Nephron progenitor cell (in vitro differentiated cells): Measurements from ENCODE around the gene CENPM.

Experiments used
- DNase-seq: peaks from one replicate; pipeline ENCODE4 v3.0.0; 2021
- H3K27ac Mint-ChIP-seq: 2 replicates; pipeline ENCODE4 v1.8.0; 2021; ENCODE audit warnings: mild to moderate bottlenecking, moderate library complexity, mixed read lengths
- H3K27me3 Mint-ChIP-seq: 2 replicates; pipeline ENCODE4 v1.8.0; 2021; ENCODE audit warnings: mild to moderate bottlenecking, low read depth, mixed read lengths; ENCODE audit not compliant: poor library complexity
- H3K36me3 Mint-ChIP-seq: 2 replicates; pipeline ENCODE4 v1.8.0; 2021; ENCODE audit warnings: low read depth, mixed read lengths
- H3K4me1 Mint-ChIP-seq: 2 replicates; pipeline ENCODE4 v1.8.0; 2021; ENCODE audit warnings: mixed read lengths
- H3K4me3 Mint-ChIP-seq: 2 replicates; pipeline ENCODE4 v1.8.0; 2021; ENCODE audit warnings: mild to moderate bottlenecking, moderate library complexity, mixed read lengths
- H3K9me3 Mint-ChIP-seq: 2 replicates; pipeline ENCODE4 v1.8.0; 2021; ENCODE audit warnings: mild to moderate bottlenecking, moderate library complexity, mixed read lengths
- TF ChIP-seq, protein P1 (sequence below): fragments of 200-600 bp; sonication (generic); IDR thresholded peaks from 2 replicates; pipeline ENCODE4 v1.5.0; 2021; ENCODE audit warnings: antibody characterized with exemption

The CENPM gene

GRCh38 chr22:41976070-41976901 lies 29.3 kb upstream of the CENPM start:
- TF ChIP-seq, protein P1, sequence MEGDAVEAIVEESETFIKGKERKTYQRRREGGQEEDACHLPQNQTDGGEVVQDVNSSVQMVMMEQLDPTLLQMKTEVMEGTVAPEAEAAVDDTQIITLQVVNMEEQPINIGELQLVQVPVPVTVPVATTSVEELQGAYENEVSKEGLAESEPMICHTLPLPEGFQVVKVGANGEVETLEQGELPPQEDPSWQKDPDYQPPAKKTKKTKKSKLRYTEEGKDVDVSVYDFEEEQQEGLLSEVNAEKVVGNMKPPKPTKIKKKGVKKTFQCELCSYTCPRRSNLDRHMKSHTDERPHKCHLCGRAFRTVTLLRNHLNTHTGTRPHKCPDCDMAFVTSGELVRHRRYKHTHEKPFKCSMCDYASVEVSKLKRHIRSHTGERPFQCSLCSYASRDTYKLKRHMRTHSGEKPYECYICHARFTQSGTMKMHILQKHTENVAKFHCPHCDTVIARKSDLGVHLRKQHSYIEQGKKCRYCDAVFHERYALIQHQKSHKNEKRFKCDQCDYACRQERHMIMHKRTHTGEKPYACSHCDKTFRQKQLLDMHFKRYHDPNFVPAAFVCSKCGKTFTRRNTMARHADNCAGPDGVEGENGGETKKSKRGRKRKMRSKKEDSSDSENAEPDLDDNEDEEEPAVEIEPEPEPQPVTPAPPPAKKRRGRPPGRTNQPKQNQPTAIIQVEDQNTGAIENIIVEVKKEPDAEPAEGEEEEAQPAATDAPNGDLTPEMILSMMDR: no peak
- DNase-seq: peak; percentile 81
- H3K36me3 Mint-ChIP-seq: no peaks in the 10 kb centered on the region
- peaks cover 66% of the 10 kb centered on the region for H3K27me3 Mint-ChIP-seq
- H3K4me3 Mint-ChIP-seq: peak overlapping the region; percentile 76
- peaks cover 4% of the 10 kb centered on the region for H3K9me3 Mint-ChIP-seq
- no peak overlapping the region for H3K27ac Mint-ChIP-seq
- peaks cover 33% of the 10 kb centered on the region for H3K4me1 Mint-ChIP-seq

DNA sequence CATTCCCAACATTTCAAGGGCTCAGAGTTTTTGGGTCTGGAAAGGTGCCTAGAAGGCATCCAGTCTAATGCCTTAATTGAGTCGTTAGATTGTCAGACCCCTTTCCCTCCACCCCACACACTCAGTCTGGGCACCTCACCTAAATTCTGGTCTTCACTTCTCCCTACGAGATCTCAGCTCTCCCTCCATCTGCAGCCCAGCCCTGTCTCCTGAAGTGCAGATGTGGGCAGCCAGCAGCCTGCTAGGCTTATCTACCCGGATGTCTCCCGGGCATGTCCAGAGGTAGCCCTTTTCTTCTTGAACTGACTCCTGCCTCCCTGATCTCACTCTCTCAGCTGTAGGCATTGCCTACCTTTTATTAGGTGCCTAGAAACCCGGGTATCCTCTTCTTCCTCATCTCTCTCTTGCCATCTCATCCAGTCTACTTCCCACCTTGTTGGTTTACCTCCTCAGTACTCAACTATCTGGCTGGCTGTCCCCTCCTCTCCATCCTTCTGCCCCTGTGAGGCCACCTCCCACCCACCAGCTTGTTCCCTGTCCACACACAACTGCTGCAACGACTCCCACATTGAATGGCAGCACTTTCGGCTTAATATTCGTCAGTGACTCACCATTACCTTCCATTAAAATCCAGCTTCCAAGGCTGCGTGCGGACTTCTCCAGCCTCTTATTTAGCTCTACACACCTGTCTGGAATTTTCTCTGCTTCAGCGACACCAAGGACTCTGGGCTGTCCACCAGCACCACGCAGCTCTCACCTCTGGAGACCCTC lies 28.5 kb upstream of the CENPM start:
- TF ChIP-seq, protein P1: no peak
- H3K27ac Mint-ChIP-seq: no peak overlapping the region
- H3K9me3 Mint-ChIP-seq: peaks cover 4% of the 10 kb centered on the region
- H3K4me3 Mint-ChIP-seq: peak overlapping the region; percentile 76
- peaks cover 38% of the 10 kb centered on the region for H3K4me1 Mint-ChIP-seq
- H3K36me3 Mint-ChIP-seq: no peaks in the 10 kb centered on the region
- DNase-seq: no peak
- H3K27me3 Mint-ChIP-seq: peaks cover 70% of the 10 kb centered on the region

DNA sequence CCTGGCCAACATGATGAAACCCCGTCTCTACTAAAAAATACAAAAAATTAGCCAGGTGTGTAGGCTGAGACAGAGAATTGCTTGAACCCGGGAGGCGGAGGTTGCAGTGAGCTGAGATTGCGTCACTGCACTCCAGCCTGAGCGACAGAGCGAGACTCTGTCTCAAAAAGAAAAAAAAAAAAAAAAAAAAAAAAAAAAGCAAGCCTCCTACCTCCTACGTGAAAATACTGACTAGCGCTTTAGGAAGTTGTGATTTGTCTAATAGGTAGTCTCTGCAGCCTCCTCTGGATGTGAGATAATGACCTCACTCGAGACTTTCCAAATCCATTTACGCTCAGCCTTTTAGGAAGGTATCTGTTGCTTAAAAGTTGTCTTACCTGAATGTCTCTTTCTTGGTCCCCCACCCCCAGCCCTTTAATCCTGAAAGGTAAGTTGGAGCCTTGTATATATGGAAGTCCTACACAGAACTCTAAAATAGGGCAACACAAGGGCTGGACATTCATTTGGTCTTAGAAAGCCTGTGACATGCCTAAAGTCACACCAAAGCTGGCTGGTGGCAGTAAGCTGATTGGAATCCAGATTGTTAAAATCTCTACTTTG lies 27.8 kb upstream of the CENPM start:
- H3K4me3 Mint-ChIP-seq: no peak overlapping the region
- H3K4me1 Mint-ChIP-seq: peaks cover 45% of the 10 kb centered on the region
- H3K27me3 Mint-ChIP-seq: peaks cover 75% of the 10 kb centered on the region
- TF ChIP-seq, protein P1: no peak
- no peak overlapping the region for H3K27ac Mint-ChIP-seq
- H3K36me3 Mint-ChIP-seq: no peaks in the 10 kb centered on the region
- no peak for DNase-seq
- peaks cover 4% of the 10 kb centered on the region for H3K9me3 Mint-ChIP-seq

DNA sequence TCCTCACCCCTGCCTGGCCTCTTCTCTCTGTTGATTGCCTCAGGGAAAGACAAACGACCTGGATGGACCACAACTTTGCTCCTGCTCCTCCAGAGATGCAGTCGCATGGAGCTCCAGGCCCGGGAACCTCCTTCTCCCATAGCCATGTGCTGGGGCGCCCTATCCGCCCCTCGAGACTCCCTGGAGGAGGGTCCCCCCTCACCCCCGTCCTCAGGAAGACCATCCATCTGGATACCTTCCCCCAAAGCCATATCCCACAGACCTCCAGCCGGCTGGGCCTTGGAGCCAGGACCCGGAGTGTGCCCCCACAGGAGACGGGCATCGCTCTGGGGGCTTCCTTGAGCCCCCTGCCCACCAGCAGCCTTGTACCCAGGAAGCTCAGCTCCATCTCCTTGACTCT lies 24.5 kb upstream of the CENPM start:
- no peak overlapping the region for H3K4me3 Mint-ChIP-seq
- no peak overlapping the region for H3K27ac Mint-ChIP-seq
- peaks cover 60% of the 10 kb centered on the region for H3K27me3 Mint-ChIP-seq
- H3K4me1 Mint-ChIP-seq: peaks cover 54% of the 10 kb centered on the region
- TF ChIP-seq, protein P1: no peak
- no peak for DNase-seq
- no peaks in the 10 kb centered on the region for H3K36me3 Mint-ChIP-seq
- H3K9me3 Mint-ChIP-seq: peaks cover 4% of the 10 kb centered on the region

DNA sequence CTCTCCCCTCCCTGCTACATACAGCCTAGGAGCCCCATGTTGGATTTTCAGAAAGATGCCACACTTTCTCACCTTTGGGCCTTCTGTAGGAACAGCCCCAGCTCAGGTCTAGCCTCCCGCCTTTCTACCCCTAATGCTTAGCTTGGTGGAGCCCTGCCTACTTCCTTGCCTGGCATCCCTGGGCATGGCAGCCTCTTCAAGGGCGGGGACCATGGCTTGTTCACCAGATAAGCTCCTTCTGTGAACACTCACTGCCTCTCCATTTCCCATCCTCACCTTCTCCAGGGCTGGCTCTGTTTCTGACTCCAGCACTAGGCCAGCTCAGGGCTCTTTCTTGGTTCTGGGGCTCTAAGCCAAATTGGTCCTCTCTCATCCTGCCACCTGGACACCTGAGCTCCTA lies 23.6 kb upstream of the CENPM start:
- Mint-ChIP-seq H3K27me3 (peaks cover 52% of the 10 kb centered on the region), H3K9me3 (peaks cover 4% of the 10 kb centered on the region), H3K36me3 (no peaks in the 10 kb centered on the region), H3K4me1 (peaks cover 48% of the 10 kb centered on the region), H3K4me3 (no peak overlapping the region), H3K27ac (no peak overlapping the region)
- TF ChIP-seq, protein P1: no peak
- no peak for DNase-seq
